Ectodermal cell (in vitro differentiated cells): ENCODE measurements around the gene ERCC3.
"Not testable (repeated sequence)": the region's sequence is repeated elsewhere in the genome, so short reads cannot be mapped to it uniquely, and the experiment has no call there.

Source experiments
- H3K27ac ChIP-seq: 2 replicates; pipeline ENCODE4 v1.7.0; 2013; ENCODE audit warnings: mild to moderate bottlenecking, low read depth, low read length; ENCODE audit not compliant: insufficient read depth, poor library complexity, severe bottlenecking
- H3K27me3 ChIP-seq: 2 replicates; pipeline ENCODE4 v1.7.0; 2013; ENCODE audit warnings: mild to moderate bottlenecking, low read length; ENCODE audit not compliant: insufficient read depth, control insufficient read depth, poor library complexity, severe bottlenecking
- H3K36me3 ChIP-seq: one replicate; pipeline ENCODE4 v1.7.0; 2013; ENCODE audit warnings: low read length; ENCODE audit not compliant: control insufficient read depth, insufficient read depth
- H3K4me1 ChIP-seq: one replicate; pipeline ENCODE4 v1.7.0; 2013; ENCODE audit warnings: low read length; ENCODE audit not compliant: control insufficient read depth, insufficient read depth
- H3K4me3 ChIP-seq: 2 replicates; pipeline ENCODE4 v1.7.0; 2013; ENCODE audit warnings: low read depth, low read length, control low read depth; ENCODE audit not compliant: insufficient read depth
- H3K9me3 ChIP-seq: 2 replicates; pipeline ENCODE4 v1.7.0; 2013; ENCODE audit warnings: mild to moderate bottlenecking, low read length, moderate library complexity; ENCODE audit not compliant: control insufficient read depth
- whole genome bisulfite sequencing, 2 experiments: methylation state at CpG; one replicate each; pipeline ENCODE4 v1.1.7; 2013; ENCODE audit warnings: missing lambda C conversion rate in 2 of 2; 5-methylcytosine and 5-hydroxymethylcytosine counted together

Gene ERCC3

GRCh38 chr2:127228102-127228501, 65.8 kb downstream of the ERCC3 start:
- H3K9me3 ChIP-seq, result no peaks in the 10 kb centered on the region
- 90 to 93% methylated on average over 5 of the region's 5 CpGs for WGBS, 2 experiments
- no peak overlapping the region for H3K27ac ChIP-seq
- no peaks in the 10 kb centered on the region for H3K36me3 ChIP-seq
- no peaks in the 10 kb centered on the region for H3K27me3 ChIP-seq
- no peak overlapping the region for H3K4me3 ChIP-seq
- no peaks in the 10 kb centered on the region for H3K4me1 ChIP-seq

- 92 to 93% methylated on average over 5 of the region's 5 CpGs for WGBS, 2 experiments
- not testable (repeated sequence) for H3K36me3 ChIP-seq, H3K9me3 ChIP-seq, H3K27me3 ChIP-seq, H3K27ac ChIP-seq, H3K4me1 ChIP-seq, H3K4me3 ChIP-seq
Measured at GRCh38 chr2:127227264-127227660, 66.7 kb downstream of the ERCC3 start.

GRCh38 chr2:127226520-127227263, 67.3 kb downstream of the ERCC3 start:
- no peak overlapping the region for H3K27ac ChIP-seq
- no peaks in the 10 kb centered on the region for H3K4me1 ChIP-seq
- H3K27me3 ChIP-seq, result no peaks in the 10 kb centered on the region
- H3K4me3 ChIP-seq, result no peak overlapping the region
- no peaks in the 10 kb centered on the region for H3K9me3 ChIP-seq
- 77 to 83% methylated on average over 10 of the region's 10 CpGs for WGBS, 2 experiments
- H3K36me3 ChIP-seq, result no peaks in the 10 kb centered on the region

GRCh38 chr2:127226132-127226519, 67.8 kb downstream of the ERCC3 start:
- no peaks in the 10 kb centered on the region for H3K9me3 ChIP-seq
- no peak overlapping the region for H3K4me3 ChIP-seq
- no peak overlapping the region for H3K27ac ChIP-seq
- no peaks in the 10 kb centered on the region for H3K4me1 ChIP-seq
- H3K36me3 ChIP-seq, result no peaks in the 10 kb centered on the region
- no peaks in the 10 kb centered on the region for H3K27me3 ChIP-seq
- 85 to 87% methylated on average over 9 of the region's 9 CpGs for WGBS, 2 experiments

GRCh38 chr2:127225186-127225960, 68.6 kb downstream of the ERCC3 start:
- Histone ChIP-seq H3K4me1 (peaks cover 6% of the 10 kb centered on the region), H3K27me3 (no peaks in the 10 kb centered on the region), H3K4me3 (no peak overlapping the region), H3K9me3 (no peaks in the 10 kb centered on the region), H3K36me3 (no peaks in the 10 kb centered on the region), H3K27ac (no peak overlapping the region)
- 82 to 85% methylated on average over 12 of the region's 12 CpGs for WGBS, 2 experiments

GRCh38 chr2:127224135-127224534, 69.8 kb downstream of the ERCC3 start:
- not testable (repeated sequence) for H3K4me1 ChIP-seq, H3K36me3 ChIP-seq, H3K27me3 ChIP-seq, H3K4me3 ChIP-seq, H3K27ac ChIP-seq, H3K9me3 ChIP-seq
- 95 to 97% methylated on average over 5 of the region's 5 CpGs for WGBS, 2 experiments

GRCh38 chr2:127220768-127221527, 73.0 kb downstream of the ERCC3 start:
- H3K27ac ChIP-seq, result peak overlapping the region; percentile 60
- H3K4me3 ChIP-seq, result peak overlapping the region; percentile 73
- WGBS, 2 experiments, result 22 to 26% methylated on average over 30 to 31 of the region's 31 CpGs
- H3K36me3 ChIP-seq, result no peaks in the 10 kb centered on the region
- H3K9me3 ChIP-seq, result no peaks in the 10 kb centered on the region
- peaks cover 6% of the 10 kb centered on the region for H3K4me1 ChIP-seq
- peaks cover 16% of the 10 kb centered on the region for H3K27me3 ChIP-seq

GRCh38 chr2:127220102-127220767, 73.7 kb downstream of the ERCC3 start, which contains the start of gene CYP27C1:
CYP27C1 (minus strand) TSS chr2:127220299; CDS start chr2:127220270, 29 bp downstream.
- H3K4me1 ChIP-seq, result peaks cover 6% of the 10 kb centered on the region

GRCh38 chr2:127219171-127220070, 74.5 kb downstream of the ERCC3 start:
- H3K4me3 ChIP-seq, result peak overlapping the region; percentile 73

More at GRCh38 chr2:127220102-127220767, 73.7 kb downstream of the ERCC3 start, which contains the start of gene CYP27C1:
- WGBS, 2 experiments, result 0 to 1% methylated on average over 42 to 43 of the region's 43 CpGs
- peak within 1 kb of the TSS; percentile 73 for H3K4me3 ChIP-seq
- no peaks in the 10 kb centered on the region for H3K36me3 ChIP-seq
- no peaks in the 10 kb centered on the region for H3K9me3 ChIP-seq
- H3K27me3 ChIP-seq, result peaks cover 16% of the 10 kb centered on the region
- H3K27ac ChIP-seq, result peak within 1 kb of the TSS; percentile 60

More at GRCh38 chr2:127219171-127220070, 74.5 kb downstream of the ERCC3 start:
- Histone ChIP-seq H3K27ac (peak overlapping the region; percentile 45), H3K9me3 (no peaks in the 10 kb centered on the region), H3K27me3 (peaks cover 16% of the 10 kb centered on the region), H3K36me3 (no peaks in the 10 kb centered on the region), H3K4me1 (peaks cover 6% of the 10 kb centered on the region)
- 0% methylated on average over 71 of the region's 71 CpGs for WGBS, 2 experiments
